IMR-90 (cell line): ENCODE measurements around the gene KCNH6. TPM values are rescaled to one million over a fixed set of nuclear protein-coding genes. Genes with fewer than 3 reads are reported as not detected.

Experiments used
- ATAC-seq: fragments of 200-7000 bp; cut with Tn5 transposase; 2 replicates; pipeline ENCODE4 v1.9.1; 2020; ENCODE audit warnings: low read depth, mild to moderate bottlenecking, moderate library complexity
- BruUV-seq: library from RNA; stranded (reverse); fragments of 400-500 nt; replicated peaks from 2 replicates; lab custom pipeline; 2021; lab: Mats Ljungman, UMichigan
- CTCF ChIA-PET: fragments of 300-600 bp; formaldehyde crosslinking; extraction: SDS; loops from one replicate; lab custom pipeline; 2021; ENCODE audit warnings: antibody characterized with exemption; lab: Yijun Ruan, JAX
- POLR2A ChIA-PET: fragments of 300-600 bp; sonication (Branson Sonifier 250); formaldehyde crosslinking; loops from one replicate; lab custom pipeline; 2022; ENCODE audit warnings: antibody characterized with exemption; ENCODE audit not compliant: unreplicated experiment; lab: Charles Lee
- DNase-seq: peaks from one replicate; pipeline ENCODE4 v3.0.0; 2013
- H2AFZ ChIP-seq: replicated peaks from 2 replicates; pipeline ENCODE3; 2013; ENCODE audit warnings: low read length, mild to moderate bottlenecking; ENCODE audit not compliant: poor library complexity
- H2AK5ac ChIP-seq: 2 replicates; pipeline ENCODE4 v1.6.1; 2013; ENCODE audit warnings: low read depth, low read length, inconsistent platforms
- H2AK9ac ChIP-seq: replicated peaks from 2 replicates; pipeline ENCODE3; 2013; ENCODE audit warnings: mild to moderate bottlenecking, low read depth, low read length, moderate library complexity; ENCODE audit not compliant: poor library complexity
- H2BK120ac ChIP-seq: 2 replicates; pipeline ENCODE4 v1.6.1; 2013; ENCODE audit warnings: low read depth, low read length, inconsistent platforms
- H2BK15ac ChIP-seq: 3 replicates; pipeline ENCODE4 v1.6.1; 2013; ENCODE audit warnings: low read depth, low read length, inconsistent platforms
- H2BK20ac ChIP-seq: 2 replicates; pipeline ENCODE4 v1.6.1; 2013; ENCODE audit warnings: low read depth, mild to moderate bottlenecking, inconsistent platforms, low read length, moderate library complexity
- H2BK5ac ChIP-seq: 2 replicates; pipeline ENCODE4 v1.6.1; 2013; ENCODE audit warnings: mild to moderate bottlenecking, low read depth, low read length, inconsistent platforms; ENCODE audit not compliant: poor library complexity, severe bottlenecking
- H3K14ac ChIP-seq: replicated peaks from 2 replicates; pipeline ENCODE4 v1.6.1; 2013; ENCODE audit warnings: low read depth, low read length, inconsistent platforms
- H3K18ac ChIP-seq: 2 replicates; pipeline ENCODE4 v1.6.1; 2013; ENCODE audit warnings: low read depth, low read length, control low read depth
- H3K23ac ChIP-seq: 2 replicates; pipeline ENCODE4 v1.6.1; 2013; ENCODE audit warnings: low read depth, low read length, inconsistent platforms
- H3K27ac ChIP-seq: 2 replicates; pipeline ENCODE4 v1.5.1; 2013; ENCODE audit warnings: mild to moderate bottlenecking, control low read depth, low read length; ENCODE audit not compliant: insufficient read depth
- H3K27me3 ChIP-seq: 2 replicates; pipeline ENCODE4 v1.6.1; 2013; ENCODE audit warnings: low read length; ENCODE audit not compliant: control insufficient read depth, insufficient read depth
- H3K36me3 ChIP-seq: 2 replicates; pipeline ENCODE4 v1.6.1; 2013; ENCODE audit warnings: low read length, mixed read lengths; ENCODE audit not compliant: control insufficient read depth, insufficient read depth
- H3K4ac ChIP-seq: 2 replicates; pipeline ENCODE4 v1.6.1; 2013; ENCODE audit warnings: low read depth, low read length, inconsistent platforms
- H3K4me1 ChIP-seq: 2 replicates; pipeline ENCODE4 v1.6.1; 2013; ENCODE audit warnings: low read length, mixed read lengths; ENCODE audit not compliant: control insufficient read depth, insufficient read depth
- H3K4me2 ChIP-seq: 2 replicates; pipeline ENCODE4 v1.6.1; 2013; ENCODE audit warnings: low read depth, mild to moderate bottlenecking, control low read depth, low read length, moderate library complexity
- H3K4me3 ChIP-seq: 2 replicates; pipeline ENCODE4 v1.5.1; 2013; ENCODE audit warnings: low read depth, mild to moderate bottlenecking, control low read depth, low read length, moderate library complexity; ENCODE audit not compliant: insufficient read depth
- H3K56ac ChIP-seq: 2 replicates; pipeline ENCODE4 v1.6.1; 2013; ENCODE audit warnings: low read length, inconsistent platforms; ENCODE audit not compliant: insufficient read depth; ENCODE audit errors: extremely low read depth
- H3K79me1 ChIP-seq, 2 experiments: 2 replicates each; pipeline ENCODE4 v1.6.1; 2013; ENCODE audit warnings: low read length in 2 of 2, inconsistent platforms in 1 of 2, low read depth in 1 of 2
- H3K9ac ChIP-seq: 2 replicates; pipeline ENCODE4 v1.6.1; 2013; ENCODE audit warnings: low read depth, low read length, control low read depth
- H3K9me1 ChIP-seq: 2 replicates; pipeline ENCODE4 v1.6.1; 2013; ENCODE audit warnings: low read length, inconsistent platforms; ENCODE audit not compliant: insufficient read depth
- H3K9me3 ChIP-seq: 2 replicates; pipeline ENCODE4 v1.6.1; 2013; ENCODE audit warnings: low read length; ENCODE audit not compliant: control insufficient read depth, insufficient read depth
- H4K20me1 ChIP-seq: 2 replicates; pipeline ENCODE4 v1.6.1; 2013; ENCODE audit warnings: low read length, inconsistent platforms; ENCODE audit not compliant: insufficient read depth
- H4K5ac ChIP-seq: 2 replicates; pipeline ENCODE4 v1.6.1; 2013; ENCODE audit warnings: mild to moderate bottlenecking, low read depth, low read length, control low read depth
- H4K8ac ChIP-seq, 2 experiments: 2 replicates each; pipeline ENCODE4 v1.6.1; 2013; ENCODE audit warnings: low read depth in 2 of 2, low read length in 2 of 2, control low read depth in 1 of 2, inconsistent platforms in 1 of 2
- H4K91ac ChIP-seq: 2 replicates; pipeline ENCODE4 v1.6.1; 2013; ENCODE audit warnings: low read depth, low read length, inconsistent platforms; ENCODE audit not compliant: insufficient read depth
- CEBPB ChIP-seq: IDR thresholded peaks from 2 replicates; pipeline ENCODE4 v1.6.1; 2012; ENCODE audit warnings: low read depth, low read length, improper control_type of control experiment
- POLR2A ChIP-seq: IDR thresholded peaks from 2 replicates; pipeline ENCODE4 v1.6.1; 2012; ENCODE audit warnings: mild to moderate bottlenecking, low read depth, low read length
- WGBS, 2 experiments: methylation state at CpG; one replicate each; pipeline versions ENCODE4 v1.1.5 to v1.1.7; 2013; ENCODE audit warnings: missing lambda C conversion rate in 2 of 2; ENCODE audit not compliant: insufficient read length in 1 of 2; ENCODE audit errors: extremely low coverage in 2 of 2; 5-methylcytosine and 5-hydroxymethylcytosine counted together
- dilution Hi-C: fragments of 300-500 bp; cut with HindIII; formaldehyde crosslinking; loops from one replicate; pipeline ENCODE4 v1.14.3; 2018; ENCODE audit warnings: low sequenced_read_pairs; ENCODE audit not compliant: unreplicated experiment
- in situ Hi-C: fragments of 300-500 bp; cut with MboI; formaldehyde crosslinking; loops from 3 replicates; pipeline ENCODE4 v1.14.3; 2019; ENCODE audit warnings: low sequenced_read_pairs, inconsistent platforms, mixed read lengths
- intact Hi-C: fragments of 100-400 bp; cut with micrococcal nuclease; formaldehyde crosslinking; loops from 2 replicates; pipeline ENCODE4 v1.10.0; 2022
- polyA plus RNA-seq, 3 experiments: library from polyadenylated mRNA; depleted of rRNA; stranded (reverse); fragments of >200 nt; gene quantifications; 2 replicates each; pipeline ENCODE4 v1.2.3, GENCODE V29; 2012; ENCODE audit warnings: low replicate concordance in 1 of 3
- total RNA-seq: library from RNA; depleted of rRNA; stranded (reverse); fragments of >200 nt; gene quantifications from 2 replicates; pipeline ENCODE4 v1.2.3, GENCODE V29; 2012

The KCNH6 gene
- total and polyA plus RNA-seq, 2 of the 4 experiments (the other 2 are of a cell fraction), result 0.17 to 0.18 TPM

DNA sequence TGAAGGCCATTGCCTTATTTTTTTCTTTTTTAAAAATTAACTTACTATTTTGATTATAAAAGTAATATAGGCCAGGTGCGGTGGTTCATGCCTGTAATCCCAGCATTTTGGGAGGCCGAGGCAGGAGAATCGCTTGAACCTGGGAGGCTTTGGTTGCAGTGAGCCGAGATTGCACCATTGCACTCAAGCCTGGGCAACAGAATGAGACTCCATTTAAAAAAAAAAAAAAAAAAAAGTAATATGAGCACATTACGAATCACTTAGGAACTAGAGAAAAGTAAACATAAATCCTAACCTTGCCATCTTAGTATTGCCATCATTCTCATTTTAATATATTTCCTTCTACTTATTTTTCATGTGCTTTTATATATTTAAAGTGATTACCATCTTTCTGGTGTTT, 64.6 kb downstream of the KCNH6 start:
- Histone ChIP-seq H2BK20ac (no peak overlapping the region), H3K27ac (no peak overlapping the region), H2BK15ac (no peak overlapping the region), H3K14ac (no peak overlapping the region), H2AK5ac (no peak overlapping the region), H4K91ac (no peak overlapping the region), H3K9me3 (no peaks in the 10 kb centered on the region), H3K27me3 (no peaks in the 10 kb centered on the region), H3K79me1 (peaks cover 21 to 48% of the 10 kb centered on the region in 2 experiments; a peak in 3 of 4 replicates), H2AFZ (no peak overlapping the region), H2AK9ac (no peak overlapping the region), H3K9me1 (peaks cover 5% of the 10 kb centered on the region; the same call in 1 of the 2 replicates), H2BK5ac (no peak overlapping the region), H3K18ac (no peak overlapping the region), H4K8ac (no peak overlapping the region), H3K4me2 (no peak overlapping the region), H3K56ac (no peak overlapping the region), H3K4me1 (no peaks in the 10 kb centered on the region), H2BK120ac (no peak overlapping the region), H3K23ac (no peak overlapping the region), H3K4ac (no peak overlapping the region), H3K4me3 (no peak overlapping the region), H4K5ac (no peak overlapping the region), H3K9ac (no peak overlapping the region), H3K36me3 (peaks cover 61% of the 10 kb centered on the region), H4K20me1 (peaks cover 4% of the 10 kb centered on the region; the same call in 1 of the 2 replicates)
- CTCF ChIA-PET, result interaction anchor here (0.6 to 0.7 kb wide), 3 partner anchors 11 to 58 kb away, joined by 6 to 7 read pairs (median 7); no protein-coding TSS in a partner anchor
- no CpG with 5 or more reads among the region's 5 CpGs for WGBS, 2 experiments
- BruUV-seq, result no TSS peak
- TF ChIP-seq POLR2A (no peak), CEBPB (peak; percentile 54; the same call in 1 of the 2 replicates)
- intact Hi-C loops, result no loop called here
- in situ Hi-C loops, result no loop called here
- POLR2A ChIA-PET, result no interaction called here
- ATAC-seq (0 out of 2 replicates have a peak, but pooled peaks have one; percentile 29), DNase-seq (peak; percentile 31)
- dilution Hi-C loops, result no loop called here
